Large intestine (tissue), 3 donors: ENCODE data around the gene FZR1. TPM values are rescaled to one million over a fixed set of nuclear protein-coding genes. Genes with fewer than 3 reads are reported as not detected.
A peak's percentile ranks its signal among the peaks of the same experiment; 100 is the strongest.

Experiments used
- DNase-seq, 2 donors: peaks; one replicate each; pipeline versions ENCODE4 v3.0.0 to v3.0.0-alpha.2; 2013
- H3K27ac ChIP-seq: one replicate; pipeline ENCODE4 v1.5.1; 2013; ENCODE audit warnings: low read length
- H3K27me3 ChIP-seq: 2 replicates; pipeline ENCODE4 v1.6.1; 2013; ENCODE audit warnings: low read length; ENCODE audit not compliant: control insufficient read depth, insufficient read depth
- H3K36me3 ChIP-seq: 2 replicates; pipeline ENCODE4 v1.6.1; 2013; ENCODE audit warnings: low read length; ENCODE audit not compliant: control insufficient read depth, insufficient read depth
- H3K4me1 ChIP-seq: one replicate; pipeline ENCODE4 v1.6.1; 2013; ENCODE audit warnings: low read length; ENCODE audit not compliant: control insufficient read depth, insufficient read depth
- H3K4me3 ChIP-seq: one replicate; pipeline ENCODE4 v1.5.1; 2013; ENCODE audit warnings: low read length
- H3K9me3 ChIP-seq: one replicate; pipeline ENCODE4 v1.6.1; 2013; ENCODE audit warnings: mild to moderate bottlenecking, low read depth, low read length, moderate library complexity; ENCODE audit not compliant: control insufficient read depth
- WGBS: methylation state at CpG from one replicate; pipeline ENCODE4 v1.1.5; 2013; ENCODE audit warnings: low lambda C conversion rate; ENCODE audit not compliant: insufficient coverage; 5-methylcytosine and 5-hydroxymethylcytosine counted together
- polyA plus RNA-seq: library from polyadenylated mRNA; unstranded; fragments of 120-200 nt; gene quantifications from one replicate; pipeline ENCODE4 v1.2.1, GENCODE V29; 2013

Gene FZR1
- polyA plus RNA-seq, 1 donor = 42.5 TPM

- no CpG with 5 or more reads among the region's 32 CpGs for WGBS
- no peak for DNase-seq
- Histone ChIP-seq H3K36me3 (peaks cover 39% of the 10 kb centered on the region), H3K27ac (no peak overlapping the region), H3K4me1 (no peaks in the 10 kb centered on the region), H3K27me3 (no peaks in the 10 kb centered on the region), H3K9me3 (no peaks in the 10 kb centered on the region), H3K4me3 (no peak overlapping the region)
Observed at GRCh38 chr19:3496392-3497273, 9.5 kb upstream of the FZR1 start.

GRCh38 chr19:3497757-3498520 is 8.2 kb upstream of the FZR1 start:
- Histone ChIP-seq H3K36me3 (peaks cover 31% of the 10 kb centered on the region), H3K4me3 (no peak overlapping the region), H3K9me3 (no peaks in the 10 kb centered on the region), H3K4me1 (no peaks in the 10 kb centered on the region), H3K27ac (no peak overlapping the region), H3K27me3 (no peaks in the 10 kb centered on the region)
- WGBS = no CpG with 5 or more reads among the region's 5 CpGs
- DNase-seq = no peak

DNA sequence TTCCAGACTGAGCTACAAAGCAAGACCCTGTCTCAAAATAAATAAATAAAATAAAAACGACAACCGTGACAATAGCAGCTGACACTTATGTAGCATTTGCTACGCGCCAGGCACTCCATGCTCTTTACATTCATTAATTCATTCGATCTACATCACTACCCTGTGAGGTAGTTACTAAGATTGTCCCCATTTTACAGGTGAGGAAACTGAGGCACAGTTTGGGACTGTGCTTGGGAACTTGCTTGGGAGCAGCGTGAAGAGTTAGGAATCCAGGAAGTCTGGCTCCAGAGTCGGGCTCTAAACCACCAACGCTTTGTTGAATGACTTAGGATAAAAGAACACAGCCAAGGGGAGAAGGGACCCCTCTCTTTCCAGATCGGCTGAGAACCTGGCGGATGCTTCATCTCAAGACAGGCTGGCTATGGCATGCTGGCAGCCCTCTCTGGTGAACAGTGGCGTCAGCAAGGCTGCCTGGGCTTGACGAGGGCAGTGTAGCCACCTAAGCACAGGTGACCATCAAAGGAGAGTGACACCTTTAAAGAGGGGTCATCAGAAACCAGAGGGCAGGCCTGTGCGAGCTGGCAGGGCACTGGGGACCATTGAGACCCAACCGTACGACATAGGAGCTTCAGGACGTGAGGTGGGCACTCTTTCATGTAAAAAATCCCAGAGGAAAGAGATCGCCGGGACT is 6.2 kb upstream of the FZR1 start:
- no CpG with 5 or more reads among the region's 18 CpGs for WGBS
- no peaks in the 10 kb centered on the region for H3K4me1 ChIP-seq
- no peak for DNase-seq
- H3K4me3 ChIP-seq = peak overlapping the region; percentile 83
- no peaks in the 10 kb centered on the region for H3K27me3 ChIP-seq
- no peaks in the 10 kb centered on the region for H3K9me3 ChIP-seq
- H3K36me3 ChIP-seq = peaks cover 24% of the 10 kb centered on the region
- H3K27ac ChIP-seq = peak overlapping the region; percentile 84

- Histone ChIP-seq H3K27me3 (no peaks in the 10 kb centered on the region), H3K4me3 (peak within 1 kb of the TSS; percentile 83), H3K27ac (peak within 1 kb of the TSS; percentile 84), H3K4me1 (no peaks in the 10 kb centered on the region), H3K36me3 (peaks cover 20% of the 10 kb centered on the region), H3K9me3 (no peaks in the 10 kb centered on the region)
- WGBS = 0% methylated on average over 2 of the region's 52 CpGs
- peak; percentile 96 to 98 for DNase-seq
Observed at GRCh38 chr19:3500429-3501101, 5.5 kb upstream of the FZR1 start, which contains the start of gene DOHH. TSS of gene DOHH (minus strand) at chr19:3500674. CDS start at chr19:3496814, 3,860 bp downstream.

GRCh38 chr19:3501780-3502179 is 4.3 kb upstream of the FZR1 start:
- DNase-seq = no peak
- no peak overlapping the region for H3K4me3 ChIP-seq
- peaks cover 8% of the 10 kb centered on the region for H3K36me3 ChIP-seq
- no peaks in the 10 kb centered on the region for H3K4me1 ChIP-seq
- no CpG with 5 or more reads among the region's 3 CpGs for WGBS
- H3K9me3 ChIP-seq = no peaks in the 10 kb centered on the region
- H3K27me3 ChIP-seq = no peaks in the 10 kb centered on the region
- no peak overlapping the region for H3K27ac ChIP-seq

DNA sequence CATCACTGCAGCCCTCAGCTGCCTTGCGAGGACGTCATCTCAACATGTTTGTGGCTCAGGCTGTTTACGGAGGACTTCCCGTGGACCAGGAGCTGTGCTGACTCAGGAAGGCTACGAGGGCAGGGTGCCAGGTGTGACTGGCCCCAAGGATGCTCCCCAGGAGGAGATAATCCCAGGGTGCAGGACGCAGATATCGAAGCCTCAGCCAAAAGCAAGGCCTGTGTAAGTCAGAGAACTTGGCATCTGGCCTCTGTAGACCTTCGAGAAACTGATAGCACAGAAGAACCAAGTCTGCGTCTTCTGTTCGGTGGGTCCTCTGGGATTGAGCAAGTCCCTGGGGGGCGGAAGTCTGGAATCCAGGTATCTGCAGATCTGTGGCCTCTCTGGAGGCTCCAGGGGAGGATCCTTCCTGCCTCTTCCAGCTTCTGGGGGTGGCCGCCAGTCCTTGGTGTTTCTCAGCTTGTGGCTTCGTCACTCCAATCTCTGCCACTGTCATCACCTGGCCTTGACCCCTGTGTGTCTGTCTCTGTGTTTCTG is 3.0 kb upstream of the FZR1 start:
- no peak for DNase-seq
- H3K27me3 ChIP-seq = no peaks in the 10 kb centered on the region
- no peak overlapping the region for H3K27ac ChIP-seq
- no peak overlapping the region for H3K4me3 ChIP-seq
- no peaks in the 10 kb centered on the region for H3K36me3 ChIP-seq
- H3K4me1 ChIP-seq = peaks cover 8% of the 10 kb centered on the region
- H3K9me3 ChIP-seq = no peaks in the 10 kb centered on the region
- no CpG with 5 or more reads among the region's 13 CpGs for WGBS

DNA sequence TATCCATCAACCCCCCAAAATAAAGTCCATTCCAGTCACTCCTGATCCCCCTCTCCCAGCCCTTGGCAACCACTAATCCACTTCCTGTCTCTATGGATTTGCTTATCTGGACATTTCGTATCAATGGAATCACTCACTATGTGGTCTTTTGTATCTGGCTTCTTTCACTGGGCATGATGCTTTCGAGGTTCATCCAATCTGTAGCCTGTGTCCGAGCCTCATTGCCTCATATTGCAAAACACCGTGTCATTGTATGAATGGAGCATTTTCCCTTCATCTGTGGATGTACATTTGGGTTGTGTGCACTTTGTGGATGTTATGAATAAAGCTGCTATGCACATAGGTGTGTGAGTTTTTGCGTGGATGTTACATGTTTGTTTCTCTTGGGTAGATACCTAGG is 1.4 kb upstream of the FZR1 start:
- Histone ChIP-seq H3K9me3 (no peaks in the 10 kb centered on the region), H3K4me3 (no peak overlapping the region), H3K27me3 (no peaks in the 10 kb centered on the region), H3K27ac (peak overlapping the region; percentile 87), H3K36me3 (peaks cover 11% of the 10 kb centered on the region), H3K4me1 (peaks cover 10% of the 10 kb centered on the region)
- peak in 1 of 2 donors; percentile 13 for DNase-seq
- WGBS = 70% methylated on average over 2 of the region's 5 CpGs

DNA sequence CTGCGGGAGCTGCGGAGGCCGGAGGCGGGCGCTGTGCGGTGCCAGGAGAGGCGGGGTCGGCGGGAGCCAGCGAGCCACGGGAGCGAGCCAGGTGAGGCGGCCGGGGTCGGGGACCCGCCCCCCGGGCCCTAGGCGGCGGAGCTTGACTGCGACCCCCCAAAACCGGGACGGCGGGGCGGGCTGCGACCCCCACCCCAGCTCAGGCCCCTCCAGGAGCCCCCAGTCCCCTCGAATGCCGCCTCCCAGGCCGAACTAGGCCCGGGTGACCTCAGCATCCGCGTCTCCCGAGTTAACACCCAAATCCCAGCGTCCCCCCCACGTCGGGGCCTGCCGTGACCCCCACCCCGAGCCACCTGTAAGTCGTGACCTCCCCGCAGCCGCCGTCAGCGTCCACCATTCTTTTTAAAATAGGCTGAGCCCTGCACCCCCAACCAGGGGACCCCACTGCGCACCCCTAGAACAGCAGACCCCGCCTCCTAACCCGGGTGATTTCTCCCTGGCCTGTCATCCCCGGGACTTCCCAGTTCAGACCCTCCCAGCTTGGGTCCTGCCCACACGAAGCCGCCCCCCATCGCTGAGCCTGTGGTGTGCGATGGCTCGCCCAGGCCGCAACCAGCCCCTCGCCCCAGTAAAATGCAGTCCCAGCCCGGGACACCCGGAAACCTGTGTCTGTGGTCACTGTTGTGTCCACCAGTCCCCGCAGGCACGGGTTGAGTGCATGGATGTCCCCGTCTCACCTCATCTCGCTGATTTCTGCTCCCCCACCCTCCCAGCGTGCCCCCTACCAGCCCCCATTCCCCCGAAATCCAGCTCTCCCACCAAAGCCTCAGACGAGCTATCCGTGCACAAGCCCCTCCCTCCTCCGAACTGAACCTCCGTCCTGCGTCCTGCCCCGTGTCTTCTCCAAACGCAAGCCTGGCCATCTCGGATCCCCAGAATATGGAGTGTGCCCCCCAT is 551 bp downstream of the FZR1 start:
- H3K4me1 ChIP-seq = peaks cover 10% of the 10 kb centered on the region
- WGBS = no CpG with 5 or more reads among the region's 69 CpGs
- H3K27me3 ChIP-seq = no peaks in the 10 kb centered on the region
- H3K36me3 ChIP-seq = peaks cover 28% of the 10 kb centered on the region
- H3K27ac ChIP-seq = peak overlapping the region; percentile 72
- no peaks in the 10 kb centered on the region for H3K9me3 ChIP-seq
- H3K4me3 ChIP-seq = peak overlapping the region; percentile 71
- DNase-seq = peak in 1 of 2 donors; percentile 47
